Ishikawa (cell line): ENCODE data around the gene PLAAT3.

ENCODE experiments used
- CEBPB ChIP-seq: IDR thresholded peaks from 2 replicates; pipeline ENCODE4 v1.6.1; 2012
- CREB1 ChIP-seq: IDR thresholded peaks from 2 replicates; pipeline ENCODE4 v1.6.1; 2012; ENCODE audit warnings: low read depth
- EGR1 ChIP-seq: IDR thresholded peaks from 2 replicates; pipeline ENCODE4 v1.6.1; 2012
- EP300 ChIP-seq: IDR thresholded peaks from 2 replicates; pipeline ENCODE4 v1.6.1; 2012; ENCODE audit warnings: borderline replicate concordance
- FOXM1 ChIP-seq: IDR thresholded peaks from 2 replicates; pipeline ENCODE4 v1.6.1; 2012; ENCODE audit warnings: low read depth, borderline replicate concordance
- NFIC ChIP-seq: IDR thresholded peaks from 2 replicates; pipeline ENCODE4 v1.6.1; 2012
- RAD21 ChIP-seq: IDR thresholded peaks from 2 replicates; pipeline ENCODE4 v1.6.1; 2012; ENCODE audit warnings: low read depth
- TAF1 ChIP-seq: IDR thresholded peaks from 2 replicates; pipeline ENCODE4 v1.6.1; 2012; ENCODE audit warnings: low read depth, mild to moderate bottlenecking
- TCF12 ChIP-seq: IDR thresholded peaks from 2 replicates; pipeline ENCODE4 v1.6.1; 2012; ENCODE audit warnings: low read depth
- TEAD4 ChIP-seq: IDR thresholded peaks from 2 replicates; pipeline ENCODE4 v1.6.1; 2012
- YY1 ChIP-seq: IDR thresholded peaks from 2 replicates; pipeline ENCODE4 v1.6.1; 2012; ENCODE audit warnings: low read depth
- ZBTB7A ChIP-seq: IDR thresholded peaks from 2 replicates; pipeline ENCODE4 v1.6.1; 2012; ENCODE audit warnings: low read depth
- TF ChIP-seq, protein P1 (sequence below): IDR thresholded peaks from 2 replicates; pipeline ENCODE4 v1.6.1; 2012; ENCODE audit warnings: low read depth, mild to moderate bottlenecking
- TF ChIP-seq, protein P2 (sequence below): IDR thresholded peaks from 2 replicates; pipeline ENCODE4 v1.6.1; 2012
- TF ChIP-seq, protein P3 (sequence below): IDR thresholded peaks from 2 replicates; pipeline ENCODE4 v1.6.1; 2012

PLAAT3 gene

DNA sequence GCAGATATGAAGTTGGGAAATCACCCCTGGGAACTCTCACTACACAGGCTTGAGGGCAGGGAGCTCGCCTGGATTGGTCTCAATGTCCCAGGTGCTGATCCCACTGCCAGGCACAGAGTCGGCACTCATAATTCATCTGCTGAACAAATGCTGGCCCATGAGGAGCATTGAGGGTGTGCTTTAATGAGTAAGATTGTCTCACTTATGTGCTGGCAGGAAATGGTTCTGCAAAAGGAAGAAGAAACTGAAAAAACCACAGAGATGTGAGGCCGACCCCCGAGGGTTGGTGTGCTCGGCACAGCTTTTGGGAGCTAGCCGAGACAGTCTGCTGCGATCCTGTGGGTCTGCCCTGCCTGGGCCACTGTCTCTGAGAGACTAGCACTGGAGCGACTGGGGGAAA is 60.5 kb downstream of the PLAAT3 start:
- TF ChIP-seq CEBPB = no peak
- TF ChIP-seq TCF12 = no peak
- TF ChIP-seq ZBTB7A = no peak
- TF ChIP-seq, protein P1, sequence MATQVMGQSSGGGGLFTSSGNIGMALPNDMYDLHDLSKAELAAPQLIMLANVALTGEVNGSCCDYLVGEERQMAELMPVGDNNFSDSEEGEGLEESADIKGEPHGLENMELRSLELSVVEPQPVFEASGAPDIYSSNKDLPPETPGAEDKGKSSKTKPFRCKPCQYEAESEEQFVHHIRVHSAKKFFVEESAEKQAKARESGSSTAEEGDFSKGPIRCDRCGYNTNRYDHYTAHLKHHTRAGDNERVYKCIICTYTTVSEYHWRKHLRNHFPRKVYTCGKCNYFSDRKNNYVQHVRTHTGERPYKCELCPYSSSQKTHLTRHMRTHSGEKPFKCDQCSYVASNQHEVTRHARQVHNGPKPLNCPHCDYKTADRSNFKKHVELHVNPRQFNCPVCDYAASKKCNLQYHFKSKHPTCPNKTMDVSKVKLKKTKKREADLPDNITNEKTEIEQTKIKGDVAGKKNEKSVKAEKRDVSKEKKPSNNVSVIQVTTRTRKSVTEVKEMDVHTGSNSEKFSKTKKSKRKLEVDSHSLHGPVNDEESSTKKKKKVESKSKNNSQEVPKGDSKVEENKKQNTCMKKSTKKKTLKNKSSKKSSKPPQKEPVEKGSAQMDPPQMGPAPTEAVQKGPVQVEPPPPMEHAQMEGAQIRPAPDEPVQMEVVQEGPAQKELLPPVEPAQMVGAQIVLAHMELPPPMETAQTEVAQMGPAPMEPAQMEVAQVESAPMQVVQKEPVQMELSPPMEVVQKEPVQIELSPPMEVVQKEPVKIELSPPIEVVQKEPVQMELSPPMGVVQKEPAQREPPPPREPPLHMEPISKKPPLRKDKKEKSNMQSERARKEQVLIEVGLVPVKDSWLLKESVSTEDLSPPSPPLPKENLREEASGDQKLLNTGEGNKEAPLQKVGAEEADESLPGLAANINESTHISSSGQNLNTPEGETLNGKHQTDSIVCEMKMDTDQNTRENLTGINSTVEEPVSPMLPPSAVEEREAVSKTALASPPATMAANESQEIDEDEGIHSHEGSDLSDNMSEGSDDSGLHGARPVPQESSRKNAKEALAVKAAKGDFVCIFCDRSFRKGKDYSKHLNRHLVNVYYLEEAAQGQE = no peak
- TF ChIP-seq NFIC = no peak
- no peak for TF ChIP-seq EP300
- TF ChIP-seq, protein P2, sequence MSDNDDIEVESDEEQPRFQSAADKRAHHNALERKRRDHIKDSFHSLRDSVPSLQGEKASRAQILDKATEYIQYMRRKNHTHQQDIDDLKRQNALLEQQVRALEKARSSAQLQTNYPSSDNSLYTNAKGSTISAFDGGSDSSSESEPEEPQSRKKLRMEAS = no peak
- no peak for TF ChIP-seq CREB1
- no peak for TF ChIP-seq EGR1
- TF ChIP-seq FOXM1 = no peak
- TF ChIP-seq, protein P3, sequence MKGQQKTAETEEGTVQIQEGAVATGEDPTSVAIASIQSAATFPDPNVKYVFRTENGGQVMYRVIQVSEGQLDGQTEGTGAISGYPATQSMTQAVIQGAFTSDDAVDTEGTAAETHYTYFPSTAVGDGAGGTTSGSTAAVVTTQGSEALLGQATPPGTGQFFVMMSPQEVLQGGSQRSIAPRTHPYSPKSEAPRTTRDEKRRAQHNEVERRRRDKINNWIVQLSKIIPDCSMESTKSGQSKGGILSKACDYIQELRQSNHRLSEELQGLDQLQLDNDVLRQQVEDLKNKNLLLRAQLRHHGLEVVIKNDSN = no peak
- no peak for TF ChIP-seq RAD21
- TF ChIP-seq TAF1 = no peak

DNA sequence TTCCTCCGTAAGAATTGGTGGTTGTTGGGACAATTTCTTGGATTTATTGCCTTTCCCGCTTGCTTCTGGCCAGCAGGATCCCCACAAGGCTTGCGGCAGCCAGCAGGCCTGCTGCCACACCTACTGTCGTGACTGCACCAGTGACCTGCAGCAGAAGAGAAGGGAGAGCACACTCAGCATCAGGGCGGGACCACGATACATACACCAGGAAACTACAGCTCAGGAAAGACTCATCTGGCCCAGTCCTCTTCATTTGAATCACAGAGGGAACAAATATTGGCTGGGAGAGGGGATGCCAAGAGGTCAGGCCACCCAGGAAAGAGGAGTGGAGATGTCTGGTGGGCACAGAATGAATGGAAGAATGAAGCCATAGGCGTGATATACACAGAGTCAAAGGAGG is 61.3 kb downstream of the PLAAT3 start:
- TF ChIP-seq NFIC = no peak
- no peak for TF ChIP-seq RAD21
- no peak for TF ChIP-seq ZBTB7A
- no peak for TF ChIP-seq FOXM1
- TF ChIP-seq, protein P1 = no peak
- TF ChIP-seq TCF12 = no peak
- no peak for TF ChIP-seq CEBPB
- TF ChIP-seq, protein P3 = no peak
- TF ChIP-seq EGR1 = no peak
- TF ChIP-seq CREB1 = no peak
- TF ChIP-seq EP300 = no peak
- no peak for TF ChIP-seq YY1
- no peak for TF ChIP-seq TAF1
- TF ChIP-seq TEAD4 = no peak
- TF ChIP-seq, protein P2 = no peak

DNA sequence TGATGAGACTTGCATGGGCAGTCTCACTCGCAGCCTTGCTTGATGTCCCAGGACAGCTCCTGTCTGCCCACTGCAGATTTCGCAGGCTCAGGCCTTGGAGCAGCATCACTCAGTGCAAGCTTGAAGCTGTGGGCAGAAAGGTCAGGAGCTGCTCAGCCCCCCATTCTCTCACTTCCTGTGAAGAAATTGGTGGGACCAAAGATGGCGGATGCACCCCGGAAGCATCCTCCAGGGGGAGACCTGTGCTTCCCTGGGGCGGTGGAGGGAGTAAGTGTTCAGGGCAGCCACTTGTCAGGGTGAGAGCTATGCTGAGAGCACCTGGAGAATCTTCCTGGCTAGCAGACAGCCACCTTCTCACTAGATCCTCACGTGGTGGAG is 62.4 kb downstream of the PLAAT3 start:
- TF ChIP-seq YY1 (no peak), CEBPB (no peak), FOXM1 (no peak), TCF12 (no peak), NFIC (no peak), TEAD4 (no peak), EP300 (no peak), EGR1 (no peak), ZBTB7A (no peak), TAF1 (no peak), RAD21 (no peak), CREB1 (no peak)
- TF ChIP-seq, protein P2 = no peak
- TF ChIP-seq, protein P1 = no peak
- TF ChIP-seq, protein P3 = no peak
